Heart left ventricle (tissue), 16 donors: ENCODE measurements around the gene BEST4. TPM values are rescaled to one million over a fixed set of nuclear protein-coding genes. Genes with fewer than 3 reads are reported as not detected.
"Not testable (repeated sequence)": the region's sequence is repeated elsewhere in the genome, so short reads cannot be mapped to it uniquely, and the experiment has no call there.

Source experiments
- ATAC-seq, 4 donors: fragments of 200-7000 bp; cut with Tn5 transposase; one replicate each; pipeline ENCODE4 v1.9.1; 2020 to 2022; ENCODE audit warnings: moderate library complexity in 4 of 4, mild to moderate bottlenecking in 3 of 4, moderate number of reproducible peaks in 1 of 4
- DNase-seq, 5 donors: peaks; one replicate each; pipeline ENCODE4 v3.0.0-alpha.2; 2020
- H3K27ac ChIP-seq, 12 donors: fragments of 200-600 bp; sonication (generic) in 4 of 12; one replicate each; pipeline versions ENCODE4 v1.5.0 to v1.8.0; 2016 to 2022; ENCODE audit warnings: mild to moderate bottlenecking in 2 of 12
- H3K27me3 ChIP-seq, 9 donors: fragments of 200-600 bp; sonication (generic) in 2 of 9; one replicate each; pipeline versions ENCODE4 v1.5.1 to v1.8.0; 2016 to 2022; ENCODE audit warnings: mild to moderate bottlenecking in 3 of 9
- H3K36me3 ChIP-seq, 9 donors: fragments of 200-600 bp; sonication (generic) in 2 of 9; one replicate each; pipeline versions ENCODE4 v1.5.0 to v1.8.0; 2018 to 2022; ENCODE audit warnings: mild to moderate bottlenecking in 2 of 9
- H3K4me1 ChIP-seq, 12 donors: fragments of 200-600 bp; sonication (generic) in 4 of 12; one replicate each; pipeline versions ENCODE4 v1.5.0 to v1.8.0; 2016 to 2022; ENCODE audit warnings: mild to moderate bottlenecking in 3 of 12
- H3K4me3 ChIP-seq, 12 donors: fragments of 200-600 bp; sonication (generic) in 4 of 12; one replicate each; pipeline versions ENCODE4 v1.5.0 to v1.8.0; 2017 to 2022; ENCODE audit warnings: mild to moderate bottlenecking in 9 of 12, moderate library complexity in 4 of 12
- H3K9me3 ChIP-seq, 12 donors: fragments of 200-600 bp; sonication (generic) in 4 of 12; one replicate each; pipeline versions ENCODE4 v1.5.0 to v1.8.0; 2016 to 2022; ENCODE audit warnings: mild to moderate bottlenecking in 1 of 12
- CTCF ChIP-seq, 12 donors: fragments of 200-600 bp; sonication (generic) in 4 of 12; IDR thresholded peaks; one replicate each; pipeline versions ENCODE4 v1.5.0 to v1.8.0; 2018 to 2022; ENCODE audit warnings: antibody characterized with exemption in 12 of 12, mild to moderate bottlenecking in 5 of 12
- POLR2A ChIP-seq, 2 donors: fragments of 450-650 bp; IDR thresholded peaks; one replicate each; pipeline ENCODE4 v1.6.1; 2017; ENCODE audit warnings: antibody characterized with exemption in 2 of 2, mild to moderate bottlenecking in 2 of 2, moderate library complexity in 2 of 2
- WGBS, 4 donors: extraction: QIAGEN DNeasy Blood & Tissue Kit in 2 of 4; methylation state at CpG; one replicate each; pipeline versions ENCODE4 v1.1.5 to v1.1.7; 2013 to 2018; 5-methylcytosine and 5-hydroxymethylcytosine counted together
- intact Hi-C, 10 donors: fragments of 100-400 bp; cut with DNase I; formaldehyde crosslinking; loops; one replicate each; pipeline versions ENCODE4 v1.11.1 to v1.14.2; 2022
- polyA plus RNA-seq, 2 donors: library from polyadenylated mRNA; stranded (reverse); fragments of 200-250 nt; gene quantifications; one replicate each; pipeline ENCODE4 v1.2.3, GENCODE V29; 2013
- total RNA-seq, 9 donors: library from RNA; depleted of rRNA in 2 of 9; stranded (reverse); fragments of >200 nt in 2 of 9; fragmentation: NEBNext Ultra II Directional in 3 of 9; extraction: Animal tissue kit (Norgen Biotek cat#: 25700) in 3 of 9; gene quantifications; one replicate each; pipeline versions ENCODE4 v1.1.0 to v1.2.4, GENCODE V29; 2016 to 2023
- donor health status: ischemic (EF 13 %, LVEDD 7.1; RV severe dilation, severe dysfunction).
- donor health status: healthy with polysubstance abuse.
- donor health status: DM: no; HTN: yes; CAD: no.
- donor health status: DM: no; HTN: no; CAD: no.
- donor health status: ischemic (EF 25% LVEDD 6.9; RV normal size, moderate dysfunction).
- donor health status: ischemic (EF 25% LVEDD 5.7; RV mildly dilated, moderate dysfunction).
- donor health status: healthy.
- donor health status: DM: yes; HTN: yes; CAD: no.
- donor health status: ischemic (EF 35%, LVEDD 5.7; RV mildly dilated, moderate dysfunction).
- donor health status: nonischemic (EF 11% LVEDD 7.7; RV severe dilation, severe dysfunction).
- donor health status: DM: yes; HTN: yes; CAD: no.
- donor health status: PGD.
- donor health status: ischemic (EF 29% LVEDD 5.4; RV normal size, mild dysfunction).
- donor health status: nonischemic (EF 23%, LVEDD 6.1; RV moderate dilation, normal function).

The BEST4 gene
- total and polyA plus RNA-seq, 11 donors = 0.06 to 0.32 (median 0.11) TPM; not detected in 6

- H3K36me3 ChIP-seq = no peaks in the 10 kb centered on the region
- 87 to 91% (median 90%) methylated on average over 12 to 28 of the region's 28 CpGs for WGBS, 4 donors
- no peak overlapping the region for H3K4me3 ChIP-seq
- TF ChIP-seq CTCF (IDR thresholded peaks at IDR 0.05) (no peak), POLR2A (IDR thresholded peaks at IDR 0.05) (no peak)
- H3K27ac ChIP-seq = peak overlapping the region in 6 of 12 donors; percentile 19 to 76 (median 65)
- intact Hi-C loops = loop anchor here in 1 of 10 donors (5.0 kb wide), 1 partner anchor 40 kb away; the partner anchor contains the start of gene BEST4
- H3K27me3 ChIP-seq = no peaks in the 10 kb centered on the region
- H3K9me3 ChIP-seq = no peaks in the 10 kb centered on the region
- peak in 1 of 4 donors; percentile 2 for ATAC-seq
- peak in 1 of 5 donors; percentile 30 for DNase-seq
- H3K4me1 ChIP-seq = peaks cover 0 to 26% (median 6%) of the 10 kb centered on the region in 12 donors
Observed at GRCh38 chr1:44827197-44828002, 39.4 kb upstream of the BEST4 start.

GRCh38 chr1:44826375-44827196, 38.6 kb upstream of the BEST4 start:
- Histone ChIP-seq H3K9me3 (no peaks in the 10 kb centered on the region), H3K4me1 (peaks cover 0 to 26% (median 6%) of the 10 kb centered on the region in 12 donors), H3K4me3 (peak overlapping the region in 7 of 12 donors; percentile 11 to 37 (median 24)), H3K27ac (peak overlapping the region in 7 of 12 donors; percentile 19 to 76 (median 67)), H3K36me3 (no peaks in the 10 kb centered on the region), H3K27me3 (no peaks in the 10 kb centered on the region)
- ATAC-seq (peak; percentile 62 to 90 (median 84)), DNase-seq (peak; percentile 78 to 85 (median 81))
- 53 to 61% (median 59%) methylated on average over 22 to 24 of the region's 24 CpGs for WGBS, 4 donors
- TF ChIP-seq POLR2A (IDR thresholded peaks at IDR 0.05) = no peak
- TF ChIP-seq CTCF (IDR thresholded peaks at IDR 0.05) = no peak
- intact Hi-C loops = loop anchor here in 1 of 10 donors (5.0 kb wide), 1 partner anchor 39 kb away; the partner anchor contains the start of gene BEST4

GRCh38 chr1:44824392-44824791, 36.4 kb upstream of the BEST4 start:
- intact Hi-C loops = not testable (repeated sequence)

GRCh38 chr1:44822981-44823451, 35.0 kb upstream of the BEST4 start:
- Histone ChIP-seq H3K4me1 (peaks cover 0 to 48% (median 20%) of the 10 kb centered on the region in 12 donors), H3K27me3 (no peaks in the 10 kb centered on the region), H3K36me3 (no peaks in the 10 kb centered on the region), H3K9me3 (no peaks in the 10 kb centered on the region), H3K4me3 (no peak overlapping the region), H3K27ac (no peak overlapping the region)
- DNase-seq = peak in 2 of 5 donors; percentile 23 to 51
- no peak for ATAC-seq
- TF ChIP-seq POLR2A (IDR thresholded peaks at IDR 0.05) (no peak), CTCF (IDR thresholded peaks at IDR 0.05) (no peak)
- intact Hi-C loops = no loop called here
- WGBS, 4 donors = 78 to 87% (median 83%) methylated on average over 14 to 15 of the region's 15 CpGs

More at GRCh38 chr1:44824392-44824791, 36.4 kb upstream of the BEST4 start:
- H3K4me3 ChIP-seq, H3K27me3 ChIP-seq, ATAC-seq, H3K9me3 ChIP-seq, H3K27ac ChIP-seq, H3K36me3 ChIP-seq: not testable (repeated sequence)
- WGBS, 4 donors = 93 to 97% (median 96%) methylated on average over 6 of the region's 6 CpGs
- H3K4me1 ChIP-seq = peaks cover 0 to 36% (median 18%) of the 10 kb centered on the region in 12 donors
- DNase-seq = peak in 1 of 5 donors; percentile 7
